NCI-H1436 (cell line): ENCODE measurements around the gene RPL7A.
A peak's percentile ranks its signal among the peaks of the same experiment; 100 is the strongest.
"Not testable (repeated sequence)": the region's sequence is repeated elsewhere in the genome, so short reads cannot be mapped to it uniquely, and the experiment has no call there.

Experiments used
- DNase-seq: peaks from one replicate; lab custom pipeline; 2025; lab: John Stamatoyannopoulos, UW

Gene RPL7A

GRCh38 chr9:133368249-133368881, 20.3 kb downstream of the RPL7A start:
- no peak for DNase-seq

- no peak for DNase-seq
Observed at GRCh38 chr9:133369422-133369821, 21.4 kb downstream of the RPL7A start.

GRCh38 chr9:133369933-133370332, 21.9 kb downstream of the RPL7A start:
- DNase-seq: no peak

GRCh38 chr9:133370685-133371084, 22.7 kb downstream of the RPL7A start:
- DNase-seq: no peak

GRCh38 chr9:133371261-133371711, 23.3 kb downstream of the RPL7A start:
- DNase-seq: no peak

- DNase-seq: no peak
Observed at GRCh38 chr9:133372144-133372543, 24.1 kb downstream of the RPL7A start.

- DNase-seq: no peak
Observed at GRCh38 chr9:133374612-133375115, 26.6 kb downstream of the RPL7A start.

GRCh38 chr9:133375116-133375723, 27.2 kb downstream of the RPL7A start:
- no peak for DNase-seq

- peak; percentile 92 for DNase-seq
Observed at GRCh38 chr9:133375724-133376654, 28.0 kb downstream of the RPL7A start, which contains the start of the genes STKLD1 and SURF4. Gene STKLD1 (plus strand): TSS chr9:133376366. CDS start chr9:133376474, 108 bp downstream. Gene SURF4 (minus strand): TSS chr9:133376060. CDS start chr9:133375969, 91 bp downstream.

GRCh38 chr9:133377280-133377679, 29.3 kb downstream of the RPL7A start:
- not testable (repeated sequence) for DNase-seq

- no peak for DNase-seq
Observed at GRCh38 chr9:133377721-133378216, 29.8 kb downstream of the RPL7A start.

- DNase-seq: no peak
Observed at GRCh38 chr9:133378408-133378962, 30.5 kb downstream of the RPL7A start.

GRCh38 chr9:133379153-133380086, 31.4 kb downstream of the RPL7A start:
- DNase-seq: no peak

GRCh38 chr9:133380734-133381133, 32.7 kb downstream of the RPL7A start:
- DNase-seq: no peak

GRCh38 chr9:133382507-133383141, 34.6 kb downstream of the RPL7A start:
- DNase-seq: no peak

- DNase-seq: no peak
Observed at GRCh38 chr9:133383438-133383837, 35.4 kb downstream of the RPL7A start.

- DNase-seq: no peak
Observed at GRCh38 chr9:133384736-133385321, 36.8 kb downstream of the RPL7A start.

- no peak for DNase-seq
Observed at GRCh38 chr9:133385452-133385851, 37.4 kb downstream of the RPL7A start.

GRCh38 chr9:133386338-133386737, 38.3 kb downstream of the RPL7A start:
- DNase-seq: no peak

GRCh38 chr9:133387680-133388079, 39.7 kb downstream of the RPL7A start:
- no peak for DNase-seq
